H1 (cell line): ENCODE results near the gene TMPRSS11B. TPM values are rescaled to one million over a fixed set of nuclear protein-coding genes. Genes with fewer than 3 reads are reported as not detected.

Experiments used
- CTCF ChIA-PET: fragments of 300-600 bp; sonication (Branson Sonifier 250); formaldehyde crosslinking; loops from one replicate; lab custom pipeline; 2021; ENCODE audit not compliant: partially characterized antibody; lab: Charles Lee
- POLR2A ChIA-PET: fragments of 300-600 bp; sonication (Branson Sonifier 250); formaldehyde crosslinking; loops from one replicate; lab custom pipeline; 2021; ENCODE audit warnings: inconsistent platforms; ENCODE audit not compliant: partially characterized antibody; lab: Charles Lee
- DNase-seq, 2 experiments: peaks; one replicate each; pipeline versions ENCODE4 v3.0.0 to v3.0.0-alpha.2; 2010 to 2022; ENCODE audit warnings: low spot score in 2 of 2, low read depth in 1 of 2, mixed read lengths in 1 of 2
- FAIRE-seq: peaks from 2 replicates; lab custom pipeline; 2011; peaks lifted over from hg19 to GRCh38; lab: Jason Lieb, UNC
- H2AFZ ChIP-seq: 2 replicates; pipeline ENCODE4 v1.8.1; 2012; ENCODE audit warnings: low read length, inconsistent platforms
- H2AK5ac ChIP-seq: 2 replicates; pipeline ENCODE4 v1.6.1; 2013; ENCODE audit warnings: low read depth, low read length
- H2BK120ac ChIP-seq: replicated peaks from 2 replicates; pipeline ENCODE3; 2013; ENCODE audit warnings: low read depth, low read length, inconsistent platforms
- H2BK12ac ChIP-seq: 2 replicates; pipeline ENCODE4 v1.6.1; 2013; ENCODE audit warnings: low read depth, low read length
- H2BK15ac ChIP-seq: 2 replicates; pipeline ENCODE4 v1.6.1; 2013; ENCODE audit warnings: low read length
- H2BK20ac ChIP-seq: 2 replicates; pipeline ENCODE4 v1.6.1; 2013; ENCODE audit warnings: low read length
- H2BK5ac ChIP-seq: 2 replicates; pipeline ENCODE4 v1.6.1; 2013; ENCODE audit warnings: low read depth, low read length
- H3K14ac ChIP-seq: 2 replicates; pipeline ENCODE4 v1.6.1; 2013; ENCODE audit warnings: inconsistent platforms; ENCODE audit not compliant: insufficient read length
- H3K18ac ChIP-seq: 2 replicates; pipeline ENCODE4 v1.6.1; 2013; ENCODE audit warnings: low read length; ENCODE audit errors: extremely low read depth
- H3K23ac ChIP-seq: 2 replicates; pipeline ENCODE4 v1.6.1; 2013; ENCODE audit warnings: inconsistent platforms; ENCODE audit not compliant: insufficient read length
- H3K23me2 ChIP-seq: 2 replicates; pipeline ENCODE4 v1.6.1; 2013; ENCODE audit warnings: low read depth, low read length
- H3K27ac ChIP-seq: 2 replicates; pipeline ENCODE4 v1.6.1; 2011; ENCODE audit warnings: low read depth, low read length, inconsistent platforms
- H3K27me3 ChIP-seq, 4 experiments: replicated peaks in 1 of 4; 1 replicate in 1 of 4; 2 replicates in 3 of 4; pipeline versions ENCODE4 v1.6.1 to v1.8.1; 2011 to 2013; ENCODE audit warnings: low read length in 3 of 4, mild to moderate bottlenecking in 3 of 4, inconsistent platforms in 2 of 4, mixed read lengths in 2 of 4, moderate library complexity in 1 of 4; ENCODE audit not compliant: control insufficient read depth in 3 of 4, insufficient read depth in 3 of 4; ENCODE audit errors: extremely low read depth in 1 of 4
- H3K36me3 ChIP-seq, 4 experiments: 2 replicates each; pipeline versions ENCODE4 v1.6.1 to v1.8.1; 2011 to 2013; ENCODE audit warnings: mild to moderate bottlenecking in 4 of 4, low read length in 3 of 4, moderate library complexity in 2 of 4, control low read depth in 1 of 4, inconsistent platforms in 1 of 4; ENCODE audit not compliant: insufficient read depth in 4 of 4, control insufficient read depth in 2 of 4
- H3K4ac ChIP-seq: replicated peaks from 2 replicates; pipeline ENCODE3; 2013; ENCODE audit warnings: low read length, low read depth, mixed read lengths, inconsistent platforms; ENCODE audit not compliant: insufficient read length
- H3K4me1 ChIP-seq, 4 experiments: replicated peaks in 1 of 4; 1 replicate in 1 of 4; 2 replicates in 3 of 4; pipeline versions ENCODE4 v1.6.1 to v1.8.1; 2011 to 2013; ENCODE audit warnings: low read length in 3 of 4, inconsistent platforms in 2 of 4, mixed read lengths in 1 of 4; ENCODE audit not compliant: insufficient read depth in 4 of 4, control insufficient read depth in 3 of 4
- H3K4me2 ChIP-seq, 2 experiments: 2 replicates each; pipeline versions ENCODE4 v1.6.1 to v1.8.1; 2011 to 2013; ENCODE audit warnings: low read depth in 2 of 2, low read length in 2 of 2, control low read depth in 1 of 2, inconsistent platforms in 1 of 2, mild to moderate bottlenecking in 1 of 2; ENCODE audit not compliant: insufficient read depth in 1 of 2
- H3K4me3 ChIP-seq, 4 experiments: fragments of 200-600, 300-600 bp in 1 of 4; sonication (generic), shearing (Covaris generic), sonication (Bioruptor Twin) in 1 of 4; 2 replicates each; pipeline versions ENCODE4 v1.5.1 to v1.8.1; 2011 to 2016; ENCODE audit warnings: low read length in 4 of 4, low read depth in 3 of 4, control low read depth in 2 of 4, inconsistent platforms in 2 of 4, mild to moderate bottlenecking in 2 of 4, mixed read lengths in 1 of 4, moderate library complexity in 1 of 4; ENCODE audit not compliant: insufficient read depth in 2 of 4; ENCODE audit errors: extremely low read depth in 1 of 4
- H3K56ac ChIP-seq: replicated peaks from 2 replicates; pipeline ENCODE3; 2013; ENCODE audit warnings: low read depth, mild to moderate bottlenecking, mixed read lengths, low read length, inconsistent platforms; ENCODE audit not compliant: insufficient read length
- H3K79me1 ChIP-seq: 2 replicates; pipeline ENCODE4 v1.6.1; 2013; ENCODE audit warnings: low read depth, low read length, control low read depth
- H3K79me2 ChIP-seq, 2 experiments: 2 replicates each; pipeline versions ENCODE4 v1.6.1 to v1.8.1; 2012 to 2013; ENCODE audit warnings: low read length in 2 of 2, mild to moderate bottlenecking in 2 of 2, inconsistent platforms in 1 of 2; ENCODE audit not compliant: insufficient read depth in 2 of 2, control insufficient read depth in 1 of 2
- H3K9ac ChIP-seq, 4 experiments: replicated peaks in 1 of 4; 1 replicate in 1 of 4; 2 replicates in 3 of 4; pipeline versions ENCODE4 v1.6.1 to v1.8.1; 2011 to 2013; ENCODE audit warnings: low read depth in 3 of 4, low read length in 3 of 4, control low read depth in 2 of 4, mild to moderate bottlenecking in 2 of 4, moderate library complexity in 2 of 4, inconsistent platforms in 1 of 4; ENCODE audit errors: extremely low read depth in 1 of 4
- H3K9me3 ChIP-seq, 2 experiments: 2 replicates each; pipeline versions ENCODE4 v1.6.1 to v1.8.1; 2012 to 2013; ENCODE audit warnings: mild to moderate bottlenecking in 2 of 2, moderate library complexity in 2 of 2, control low read depth in 1 of 2, inconsistent platforms in 1 of 2, low read depth in 1 of 2, low read length in 1 of 2, mixed read lengths in 1 of 2; ENCODE audit not compliant: insufficient read depth in 2 of 2
- H4K20me1 ChIP-seq, 2 experiments: replicated peaks in 1 of 2; 2 replicates each; pipeline versions ENCODE3 to v1.8.1; 2011 to 2013; ENCODE audit warnings: inconsistent platforms in 2 of 2, low read length in 2 of 2, mild to moderate bottlenecking in 1 of 2; ENCODE audit not compliant: insufficient read depth in 2 of 2, control insufficient read depth in 1 of 2
- H4K5ac ChIP-seq: 2 replicates; pipeline ENCODE4 v1.6.1; 2013; ENCODE audit warnings: low read length, low read depth, mixed read lengths, inconsistent platforms; ENCODE audit not compliant: insufficient read length
- H4K8ac ChIP-seq: 2 replicates; pipeline ENCODE4 v1.8.0; 2013; ENCODE audit warnings: mild to moderate bottlenecking, moderate library complexity, low read length, inconsistent platforms; ENCODE audit not compliant: insufficient read depth; ENCODE audit errors: extremely low read depth
- H4K91ac ChIP-seq: replicated peaks from 2 replicates; pipeline ENCODE3; 2013; ENCODE audit warnings: low read length, mixed read lengths, inconsistent platforms; ENCODE audit not compliant: insufficient read length
- ATF3 ChIP-seq: IDR thresholded peaks from 2 replicates; pipeline ENCODE4 v1.6.1; 2011; ENCODE audit warnings: low read depth, mild to moderate bottlenecking, low read length; ENCODE audit not compliant: insufficient read depth
- BRCA1 ChIP-seq: IDR thresholded peaks from 2 replicates; pipeline ENCODE4 v1.6.1; 2012; ENCODE audit warnings: low read depth, low read length, improper control_type of control experiment
- CBX8 ChIP-seq: fragments of 300-800, 300-1000 bp; sonication (generic); IDR thresholded peaks from 2 replicates; pipeline ENCODE4 v1.7.1; 2016; ENCODE audit warnings: low read depth, low read length, borderline replicate concordance
- FOSL1 ChIP-seq: IDR thresholded peaks from 2 replicates; pipeline ENCODE4 v1.6.1; 2011; ENCODE audit warnings: mild to moderate bottlenecking, low read depth, low read length, moderate library complexity; ENCODE audit not compliant: insufficient read depth
- JUN ChIP-seq: IDR thresholded peaks from 2 replicates; pipeline ENCODE4 v1.6.1; 2011; ENCODE audit warnings: low read depth, mild to moderate bottlenecking, improper control_type of control experiment, low read length
- KDM1A ChIP-seq: fragments of 200-600, 300-600 bp; sonication (generic); IDR thresholded peaks from 2 replicates; pipeline ENCODE4 v1.7.1; 2016; ENCODE audit warnings: mild to moderate bottlenecking, low read length, borderline replicate concordance
- NANOG ChIP-seq: IDR thresholded peaks from 2 replicates; pipeline ENCODE4 v1.6.1; 2011; ENCODE audit warnings: low read length, low read depth, mild to moderate bottlenecking, inconsistent platforms; ENCODE audit not compliant: insufficient read depth, poor library complexity, severe bottlenecking
- SAP30 ChIP-seq: fragments of 300-600 bp; sonication (generic); IDR thresholded peaks from 2 replicates; pipeline ENCODE4 v1.7.1; 2012; ENCODE audit warnings: low read length, moderate library complexity, mild to moderate bottlenecking, inconsistent platforms; ENCODE audit not compliant: insufficient read depth, insufficient replicate concordance
- SP1 ChIP-seq: IDR thresholded peaks from 2 replicates; pipeline ENCODE4 v1.6.1; 2011; ENCODE audit warnings: low read depth, low read length
- SRF ChIP-seq: IDR thresholded peaks from 2 replicates; pipeline ENCODE4 v1.6.1; 2011; ENCODE audit warnings: mild to moderate bottlenecking, low read depth, low read length, moderate library complexity
- SUZ12 ChIP-seq: fragments of 200-600 bp; sonication (generic); IDR thresholded peaks from 2 replicates; pipeline ENCODE4 v1.6.1; 2012; ENCODE audit warnings: mild to moderate bottlenecking, inconsistent platforms, low read length, moderate library complexity, mixed read lengths
- TAF7 ChIP-seq: optimal IDR thresholded peaks from 2 replicates; pipeline ENCODE3; 2011; ENCODE audit warnings: low read depth, mild to moderate bottlenecking, inconsistent platforms, low read length, moderate library complexity, borderline replicate concordance
- TEAD4 ChIP-seq: IDR thresholded peaks from 2 replicates; pipeline ENCODE4 v1.6.1; 2012; ENCODE audit warnings: low read depth, low read length, inconsistent platforms, mixed read lengths
- YY1 ChIP-seq: IDR thresholded peaks from 2 replicates; pipeline ENCODE4 v1.6.1; 2011; ENCODE audit warnings: low read depth, mild to moderate bottlenecking, low read length
- polyA plus RNA-seq, 7 experiments: library from polyadenylated mRNA; depleted of rRNA in 3 of 7; stranded (reverse) in 5 of 7; unstranded in 2 of 7; fragments of >200 nt in 5 of 7; fragments of 200-250 nt in 2 of 7; gene quantifications; 1 replicate in 5 of 7; 2 replicates in 1 of 7; 4 replicates in 1 of 7; pipeline versions ENCODE4 v1.2.1 to v1.2.3, GENCODE V29; 2011 to 2013; ENCODE audit warnings: missing spikeins in 2 of 7, mixed read lengths in 2 of 7
- total RNA-seq: library from RNA; stranded (reverse); fragmentation: NEBNext Ultra II Directional; extraction: Animal tissue kit (Norgen Biotek cat#: 25700); gene quantifications from 2 replicates; pipeline ENCODE4 v1.2.1, GENCODE V29; 2021

The TMPRSS11B gene
- total and polyA plus RNA-seq, 2 of the 8 experiments (the other 6 are each of a cell fraction or from before 2014, with no cell fraction given), result not detected

- Histone ChIP-seq H3K56ac (no peak overlapping the region), H3K9me3 (no peaks in the 10 kb centered on the region), H4K5ac (no peak overlapping the region), H4K91ac (no peak overlapping the region), H3K18ac (no peak overlapping the region), H2AFZ (no peak overlapping the region), H3K27ac (no peak overlapping the region), H3K4me1 (peaks cover 0 to 5% (median 1%) of the 10 kb centered on the region in 4 experiments; a peak in 1 of 7 replicates), H2BK5ac (no peak overlapping the region), H3K4me2 (no peak overlapping the region), H3K79me1 (no peaks in the 10 kb centered on the region), H2BK15ac (no peak overlapping the region), H3K79me2 (no peaks in the 10 kb centered on the region), H4K20me1 (no peaks in the 10 kb centered on the region), H3K23ac (no peak overlapping the region), H2BK20ac (no peak overlapping the region), H3K4me3 (no peak overlapping the region), H2BK12ac (no peak overlapping the region), H3K9ac (no peak overlapping the region), H4K8ac (no peak overlapping the region), H3K27me3 (no peaks in the 10 kb centered on the region), H2AK5ac (no peak overlapping the region), H3K23me2 (no peaks in the 10 kb centered on the region), H2BK120ac (no peak overlapping the region), H3K36me3 (no peaks in the 10 kb centered on the region), H3K14ac (no peak overlapping the region), H3K4ac (no peak overlapping the region)
- DNase-seq (no peak), FAIRE-seq (no peak)
- CTCF ChIA-PET, result no interaction called here
- POLR2A ChIA-PET, result no interaction called here
- TF ChIP-seq SUZ12 (no peak), KDM1A (no peak), CBX8 (no peak), ATF3 (no peak), JUN (no peak), YY1 (no peak), NANOG (no peak), FOSL1 (no peak), SRF (no peak), TAF7 (no peak), SP1 (no peak), BRCA1 (no peak), TEAD4 (no peak), SAP30 (no peak)
Measured at GRCh38 chr4:68216501-68216900, 29.0 kb downstream of the TMPRSS11B start.
